Kidney capillary endothelial cell (primary cell): ENCODE measurements around the gene COL8A1.
"Not testable (repeated sequence)": the region's sequence is repeated elsewhere in the genome, so short reads cannot be mapped to it uniquely, and the experiment has no call there.

Experiments
- DNase-seq: peaks from one replicate; pipeline ENCODE4 v3.0.0-alpha.2; 2018; ENCODE audit warnings: low spot score

The COL8A1 gene

GRCh38 chr3:99805160-99805559 is 166.8 kb downstream of the COL8A1 start:
- DNase-seq, result no peak

GRCh38 chr3:99808163-99808794 is 169.9 kb downstream of the COL8A1 start:
- DNase-seq, result peak; percentile 63

- no peak for DNase-seq
Observed at GRCh38 chr3:99809565-99809964, 171.2 kb downstream of the COL8A1 start.

GRCh38 chr3:99810403-99810802 is 172.0 kb downstream of the COL8A1 start:
- DNase-seq, result no peak

- no peak for DNase-seq
Observed at GRCh38 chr3:99817047-99817436, 178.6 kb downstream of the COL8A1 start.

- peak; percentile 92 for DNase-seq
Observed at GRCh38 chr3:99817437-99818240, 179.2 kb downstream of the COL8A1 start, which contains the start of gene CMSS1. Gene CMSS1 (plus strand): TSS chr3:99817862.

- no peak for DNase-seq
Observed at GRCh38 chr3:99818818-99819217, 180.4 kb downstream of the COL8A1 start.

- no peak for DNase-seq
Observed at GRCh38 chr3:99823723-99824711, 185.6 kb downstream of the COL8A1 start.

GRCh38 chr3:99825004-99825640 is 186.7 kb downstream of the COL8A1 start:
- DNase-seq, result peak; percentile 40

GRCh38 chr3:99829844-99830243 is 191.4 kb downstream of the COL8A1 start:
- DNase-seq, result no peak

- no peak for DNase-seq
Observed at GRCh38 chr3:99833617-99834205, 195.3 kb downstream of the COL8A1 start.

GRCh38 chr3:99834211-99834957 is 196.0 kb downstream of the COL8A1 start:
- no peak for DNase-seq

GRCh38 chr3:99836681-99837080 is 198.3 kb downstream of the COL8A1 start:
- no peak for DNase-seq

GRCh38 chr3:99837715-99838114 is 199.3 kb downstream of the COL8A1 start:
- no peak for DNase-seq

GRCh38 chr3:99838755-99839154 is 200.4 kb downstream of the COL8A1 start:
- DNase-seq, result no peak

- no peak for DNase-seq
Observed at GRCh38 chr3:99839613-99840012, 201.2 kb downstream of the COL8A1 start.

- DNase-seq, result not testable (repeated sequence)
Observed at GRCh38 chr3:99841949-99842348, 203.6 kb downstream of the COL8A1 start.

GRCh38 chr3:99842826-99843589 is 204.6 kb downstream of the COL8A1 start:
- DNase-seq, result peak; percentile 71

- DNase-seq, result no peak
Observed at GRCh38 chr3:99843590-99844258, 205.3 kb downstream of the COL8A1 start.
